Mucosa of descending colon (tissue), 3 donors: ENCODE results near the gene PRND. TPM values are rescaled to one million over a fixed set of nuclear protein-coding genes. Genes with fewer than 3 reads are reported as not detected.

ENCODE experiments used
- ATAC-seq: fragments of 200-7000 bp; cut with Tn5 transposase; one replicate; pipeline ENCODE4 v1.9.1; 2020; ENCODE audit warnings: mild to moderate bottlenecking, moderate library complexity
- DNase-seq, 3 donors: peaks; one replicate each; pipeline ENCODE4 v3.0.0-alpha.2; 2020
- H3K36me3 ChIP-seq: fragments of 200-600 bp; one replicate; pipeline ENCODE4 v1.8.0; 2021; ENCODE audit warnings: low read depth, mild to moderate bottlenecking
- H3K4me1 ChIP-seq: fragments of 200-600 bp; one replicate; pipeline ENCODE4 v1.8.0; 2021; ENCODE audit warnings: low read depth, mild to moderate bottlenecking
- H3K4me3 ChIP-seq: fragments of 200-600 bp; one replicate; pipeline ENCODE4 v1.8.0; 2021; ENCODE audit warnings: mild to moderate bottlenecking
- H3K9me3 ChIP-seq: fragments of 200-600 bp; one replicate; pipeline ENCODE4 v1.8.0; 2021; ENCODE audit warnings: mild to moderate bottlenecking
- CTCF ChIP-seq: fragments of 200-600 bp; IDR thresholded peaks from one replicate; pipeline ENCODE4 v1.8.0; 2022; ENCODE audit warnings: antibody characterized with exemption, mild to moderate bottlenecking
- intact Hi-C, 2 donors: fragments of 100-400 bp; cut with DNase I in 1 of 2; cut with micrococcal nuclease in 1 of 2; formaldehyde crosslinking; loops; one replicate each; pipeline versions ENCODE4 v1.11.0 to v1.11.1; 2022; cut with DNase I, micrococcal nuclease
- total RNA-seq, 3 donors: library from RNA; stranded (reverse); fragmentation: NEBNext Ultra II Directional in 2 of 3; extraction: Animal tissue kit (Norgen Biotek cat#: 25700) in 2 of 3; gene quantifications; one replicate each; pipeline versions ENCODE4 v1.2.1 to v1.2.4, GENCODE V29; 2021 to 2023
- donor health status: DM: no; HTN: no; CAD: no; lungs with moderate emphysema.
- donor health status: DM: no; HTN: no; CAD: no.
- donor health status: DM: no; HTN: yes; CAD: no.

Gene PRND
- total RNA-seq, 3 donors from 2014 or later: 0.22 to 0.27 TPM; not detected in 1

GRCh38 chr20:4685923-4686221 is 35.8 kb upstream of the PRND start:
- ATAC-seq: no peak

GRCh38 chr20:4688305-4688704 is 33.4 kb upstream of the PRND start:
- ATAC-seq: no peak
- no peak for DNase-seq
- H3K4me3 ChIP-seq: no peak overlapping the region
- no peaks in the 10 kb centered on the region for H3K36me3 ChIP-seq
- peaks cover 8% of the 10 kb centered on the region for H3K4me1 ChIP-seq
- intact Hi-C loops: no loop called here
- no peak for TF ChIP-seq CTCF
- no peaks in the 10 kb centered on the region for H3K9me3 ChIP-seq

More at GRCh38 chr20:4685923-4686221, 35.8 kb upstream of the PRND start:
- H3K4me1 ChIP-seq: peaks cover 8% of the 10 kb centered on the region
- no peak for TF ChIP-seq CTCF
- intact Hi-C loops: no loop called here
- no peak for DNase-seq
- no peaks in the 10 kb centered on the region for H3K36me3 ChIP-seq
- no peaks in the 10 kb centered on the region for H3K9me3 ChIP-seq
- H3K4me3 ChIP-seq: no peak overlapping the region

- ATAC-seq: no peak
- no peaks in the 10 kb centered on the region for H3K9me3 ChIP-seq
- no peak for TF ChIP-seq CTCF
- peaks cover 8% of the 10 kb centered on the region for H3K4me1 ChIP-seq
- no peak for DNase-seq
- H3K4me3 ChIP-seq: no peak overlapping the region
- H3K36me3 ChIP-seq: no peaks in the 10 kb centered on the region
- intact Hi-C loops: no loop called here
Observed at GRCh38 chr20:4689220-4689619, 32.5 kb upstream of the PRND start.

GRCh38 chr20:4691753-4692152 is 30.0 kb upstream of the PRND start:
- no peaks in the 10 kb centered on the region for H3K36me3 ChIP-seq
- intact Hi-C loops: no loop called here
- H3K9me3 ChIP-seq: no peaks in the 10 kb centered on the region
- H3K4me3 ChIP-seq: no peak overlapping the region
- no peak for ATAC-seq
- no peak for TF ChIP-seq CTCF
- no peak for DNase-seq
- H3K4me1 ChIP-seq: no peaks in the 10 kb centered on the region

- TF ChIP-seq CTCF: no peak
- Histone ChIP-seq H3K4me3 (no peak overlapping the region), H3K36me3 (no peaks in the 10 kb centered on the region), H3K9me3 (no peaks in the 10 kb centered on the region), H3K4me1 (no peaks in the 10 kb centered on the region)
- DNase-seq: no peak
- intact Hi-C loops: no loop called here
- no peak for ATAC-seq
Observed at GRCh38 chr20:4694076-4694475, 27.6 kb upstream of the PRND start.

- intact Hi-C loops: no loop called here
- ATAC-seq: no peak
- TF ChIP-seq CTCF: no peak
- Histone ChIP-seq H3K36me3 (no peaks in the 10 kb centered on the region), H3K4me1 (no peaks in the 10 kb centered on the region), H3K4me3 (no peak overlapping the region), H3K9me3 (no peaks in the 10 kb centered on the region)
- no peak for DNase-seq
Observed at GRCh38 chr20:4697189-4697830, 24.4 kb upstream of the PRND start.
